Measurements from ENCODE around the gene INKA1. TPM values are rescaled to one million over a fixed set of nuclear protein-coding genes. Genes with fewer than 3 reads are reported as not detected.

The INKA1 gene
- total RNA-seq, 1 experiment from 2014 or later: 7.4 TPM

- intact Hi-C loops (cut with micrococcal nuclease): no loop called here
- BruUV-seq (replicated peaks): no TSS peak
- Mint-ChIP-seq H3K4me1 (ENCODE audit: insufficient read depth, unreplicated experiment) (no peaks in the 10 kb centered on the region), H3K36me3 (ENCODE audit: insufficient read depth, unreplicated experiment) (peaks cover 7% of the 10 kb centered on the region), H3K27ac (ENCODE audit: low read depth, unreplicated experiment) (no peak overlapping the region), H3K4me3 (ENCODE audit: unreplicated experiment) (no peak overlapping the region), H3K27me3 (ENCODE audit: insufficient read depth, unreplicated experiment) (no peaks in the 10 kb centered on the region), H3K9me3 (ENCODE audit: unreplicated experiment) (no peaks in the 10 kb centered on the region)
- ChIA-PET CTCF (interaction anchor here (1.2 kb wide), 1 partner anchor 10 kb away, joined by 4 read pairs; no protein-coding TSS in a partner anchor), POLR2A (interaction anchor here (0.7 kb wide), 1 partner anchor 74 kb away, joined by 3 read pairs; no protein-coding TSS in a partner anchor)
- TF ChIP-seq CTCF (IDR thresholded peaks at IDR 0.05; ENCODE audit: unreplicated experiment): no peak
- DNase-seq (ENCODE audit: unreplicated experiment): no peak
These were observed 11.5 kb upstream of the INKA1 start for GRCh38 chr3:49791571-49791970.

DNA sequence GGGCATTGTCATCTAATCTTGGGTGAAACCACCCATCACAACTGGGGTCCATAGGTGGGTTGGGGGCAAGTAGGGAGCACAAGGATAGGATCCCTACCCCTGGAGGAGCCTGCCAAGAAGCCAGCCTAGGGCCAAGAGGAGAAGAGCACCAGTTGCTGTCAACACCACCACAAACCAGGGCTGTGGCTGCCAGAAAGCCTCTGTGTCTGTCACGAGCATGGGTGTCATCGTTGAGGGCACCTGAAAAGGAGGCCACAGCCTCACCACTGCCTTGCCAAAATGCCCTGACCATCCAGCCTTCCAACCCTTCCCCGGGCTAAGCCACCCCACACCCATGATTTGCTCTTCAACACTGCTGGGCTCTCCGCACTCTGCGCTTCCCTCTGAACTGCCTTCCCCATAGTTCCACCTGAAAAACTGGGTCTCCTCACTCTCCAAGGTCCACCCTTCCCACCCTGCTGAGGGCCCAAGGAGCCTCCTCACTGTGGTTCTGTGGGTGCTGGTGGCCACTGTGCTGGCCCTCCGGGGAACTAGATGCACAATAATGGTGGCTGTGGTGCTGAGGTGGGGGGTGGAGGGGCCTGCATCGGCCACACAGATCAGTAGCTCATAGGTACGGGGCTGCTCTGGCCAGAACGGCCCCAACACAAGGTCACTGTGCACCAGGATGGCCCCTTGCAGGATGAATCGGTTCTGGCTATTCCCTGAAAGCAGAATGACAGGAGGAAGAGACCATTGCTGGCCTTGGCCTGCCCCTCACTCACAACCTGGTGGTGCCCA is 10.5 kb upstream of the INKA1 start:
- Mint-ChIP-seq H3K36me3 (ENCODE audit: insufficient read depth, unreplicated experiment) (peaks cover 7% of the 10 kb centered on the region), H3K9me3 (ENCODE audit: unreplicated experiment) (no peaks in the 10 kb centered on the region), H3K4me3 (ENCODE audit: unreplicated experiment) (no peak overlapping the region), H3K27me3 (ENCODE audit: insufficient read depth, unreplicated experiment) (no peaks in the 10 kb centered on the region), H3K27ac (ENCODE audit: low read depth, unreplicated experiment) (no peak overlapping the region), H3K4me1 (ENCODE audit: insufficient read depth, unreplicated experiment) (no peaks in the 10 kb centered on the region)
- TF ChIP-seq CTCF (IDR thresholded peaks at IDR 0.05; ENCODE audit: unreplicated experiment): no peak
- no peak for DNase-seq (ENCODE audit: unreplicated experiment)
- intact Hi-C loops (cut with micrococcal nuclease): no loop called here
- no TSS peak for BruUV-seq (replicated peaks)
- ChIA-PET POLR2A (no interaction called here), CTCF (interaction anchor here (1.0 to 1.2 kb wide), 2 partner anchors 9 to 114 kb away, joined by 4 to 6 read pairs; no protein-coding TSS in a partner anchor)

- Mint-ChIP-seq H3K27ac (ENCODE audit: low read depth, unreplicated experiment) (no peak overlapping the region), H3K27me3 (ENCODE audit: insufficient read depth, unreplicated experiment) (no peaks in the 10 kb centered on the region), H3K36me3 (ENCODE audit: insufficient read depth, unreplicated experiment) (peaks cover 7% of the 10 kb centered on the region), H3K4me1 (ENCODE audit: insufficient read depth, unreplicated experiment) (no peaks in the 10 kb centered on the region), H3K4me3 (ENCODE audit: unreplicated experiment) (no peak overlapping the region), H3K9me3 (ENCODE audit: unreplicated experiment) (no peaks in the 10 kb centered on the region)
- BruUV-seq (replicated peaks): no TSS peak
- POLR2A ChIA-PET: no interaction called here
- intact Hi-C loops (cut with micrococcal nuclease): no loop called here
- DNase-seq (ENCODE audit: unreplicated experiment): no peak
- CTCF ChIA-PET: interaction anchor here (0.6 to 1.0 kb wide), 2 partner anchors 47 to 113 kb away, joined by 3 to 6 read pairs; no protein-coding TSS in a partner anchor
- TF ChIP-seq CTCF (IDR thresholded peaks at IDR 0.05; ENCODE audit: unreplicated experiment): no peak
These were observed 9.5 kb upstream of the INKA1 start for GRCh38 chr3:49793486-49794085.

GRCh38 chr3:49794431-49794830 is 8.6 kb upstream of the INKA1 start:
- BruUV-seq (replicated peaks): no TSS peak

More at GRCh38 chr3:49794431-49794830, 8.6 kb upstream of the INKA1 start:
- no peak for TF ChIP-seq CTCF (IDR thresholded peaks at IDR 0.05; ENCODE audit: unreplicated experiment)
- Mint-ChIP-seq H3K9me3 (ENCODE audit: unreplicated experiment) (no peaks in the 10 kb centered on the region), H3K4me3 (ENCODE audit: unreplicated experiment) (no peak overlapping the region), H3K4me1 (ENCODE audit: insufficient read depth, unreplicated experiment) (peaks cover 5% of the 10 kb centered on the region), H3K36me3 (ENCODE audit: insufficient read depth, unreplicated experiment) (peaks cover 7% of the 10 kb centered on the region), H3K27ac (ENCODE audit: low read depth, unreplicated experiment) (no peak overlapping the region), H3K27me3 (ENCODE audit: insufficient read depth, unreplicated experiment) (no peaks in the 10 kb centered on the region)
- intact Hi-C loops (cut with micrococcal nuclease): no loop called here
- ChIA-PET CTCF (interaction anchor here (2.3 kb wide), 1 partner anchor 45 kb away, joined by 6 read pairs; no protein-coding TSS in a partner anchor), POLR2A (no interaction called here)
- no peak for DNase-seq (ENCODE audit: unreplicated experiment)
